ENCODE data around the gene HACD2.

GRCh38 chr3:123590685-123591450, 6.0 kb upstream of the HACD2 start:
- TF ChIP-seq ZNF398 (CRISPR knock-in tag; IDR thresholded peaks at IDR 0.05) (no peak), BCOR (IDR thresholded peaks at IDR 0.05) (no peak)
